GM12875 (cell line): ENCODE data around the gene ZNF316.
"Not testable (repeated sequence)": the region's sequence is repeated elsewhere in the genome, so short reads cannot be mapped to it uniquely, and the experiment has no call there.

Source experiments
- H3K4me3 ChIP-seq: one replicate; pipeline ENCODE4 v1.5.1; 2011; ENCODE audit warnings: low read depth, low read length, control low read depth
- TF ChIP-seq, protein P1 (sequence below): IDR thresholded peaks from 2 replicates; pipeline ENCODE4 v1.5.1; 2011; ENCODE audit warnings: low read depth, mild to moderate bottlenecking, control low read depth, inconsistent platforms, low read length, moderate library complexity, borderline replicate concordance; ENCODE audit not compliant: insufficient read depth

ZNF316 gene

DNA sequence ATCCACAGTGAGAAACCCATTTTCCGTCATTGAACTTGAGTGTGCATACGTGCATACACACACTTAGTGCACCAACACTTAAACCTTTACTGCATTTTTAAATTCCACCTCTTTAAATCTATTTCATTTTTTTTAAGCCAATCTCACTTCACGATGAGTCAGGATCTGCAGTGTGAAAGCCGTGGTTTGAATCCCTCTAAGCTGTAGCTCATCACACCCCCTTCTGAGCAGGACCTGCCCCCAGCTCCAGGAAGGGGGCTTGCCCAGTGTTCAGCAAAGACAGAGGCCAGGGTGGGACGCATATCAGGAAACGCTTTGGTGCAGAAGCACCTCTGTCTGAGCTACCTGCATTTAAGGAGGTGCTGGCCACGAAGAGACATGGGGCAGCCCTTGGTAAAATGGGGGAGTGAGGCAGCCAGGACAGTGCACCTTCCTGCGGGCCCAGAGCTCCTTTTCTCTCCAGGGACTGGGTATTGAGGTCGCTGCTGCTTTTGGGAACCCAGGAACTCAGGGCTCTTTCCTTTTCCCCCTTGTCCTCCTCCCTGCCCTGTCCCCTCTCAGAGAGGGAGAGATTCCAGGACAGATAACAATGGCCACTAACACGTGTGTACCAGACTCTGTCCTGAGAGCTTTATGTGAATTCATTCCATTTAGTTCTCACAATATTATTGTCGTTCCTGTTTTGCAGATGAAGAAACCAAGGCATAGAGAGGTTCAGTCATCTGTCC lies 21.7 kb downstream of the ZNF316 start:
- TF ChIP-seq, protein P1, sequence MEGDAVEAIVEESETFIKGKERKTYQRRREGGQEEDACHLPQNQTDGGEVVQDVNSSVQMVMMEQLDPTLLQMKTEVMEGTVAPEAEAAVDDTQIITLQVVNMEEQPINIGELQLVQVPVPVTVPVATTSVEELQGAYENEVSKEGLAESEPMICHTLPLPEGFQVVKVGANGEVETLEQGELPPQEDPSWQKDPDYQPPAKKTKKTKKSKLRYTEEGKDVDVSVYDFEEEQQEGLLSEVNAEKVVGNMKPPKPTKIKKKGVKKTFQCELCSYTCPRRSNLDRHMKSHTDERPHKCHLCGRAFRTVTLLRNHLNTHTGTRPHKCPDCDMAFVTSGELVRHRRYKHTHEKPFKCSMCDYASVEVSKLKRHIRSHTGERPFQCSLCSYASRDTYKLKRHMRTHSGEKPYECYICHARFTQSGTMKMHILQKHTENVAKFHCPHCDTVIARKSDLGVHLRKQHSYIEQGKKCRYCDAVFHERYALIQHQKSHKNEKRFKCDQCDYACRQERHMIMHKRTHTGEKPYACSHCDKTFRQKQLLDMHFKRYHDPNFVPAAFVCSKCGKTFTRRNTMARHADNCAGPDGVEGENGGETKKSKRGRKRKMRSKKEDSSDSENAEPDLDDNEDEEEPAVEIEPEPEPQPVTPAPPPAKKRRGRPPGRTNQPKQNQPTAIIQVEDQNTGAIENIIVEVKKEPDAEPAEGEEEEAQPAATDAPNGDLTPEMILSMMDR: no peak
- no peak overlapping the region for H3K4me3 ChIP-seq

DNA sequence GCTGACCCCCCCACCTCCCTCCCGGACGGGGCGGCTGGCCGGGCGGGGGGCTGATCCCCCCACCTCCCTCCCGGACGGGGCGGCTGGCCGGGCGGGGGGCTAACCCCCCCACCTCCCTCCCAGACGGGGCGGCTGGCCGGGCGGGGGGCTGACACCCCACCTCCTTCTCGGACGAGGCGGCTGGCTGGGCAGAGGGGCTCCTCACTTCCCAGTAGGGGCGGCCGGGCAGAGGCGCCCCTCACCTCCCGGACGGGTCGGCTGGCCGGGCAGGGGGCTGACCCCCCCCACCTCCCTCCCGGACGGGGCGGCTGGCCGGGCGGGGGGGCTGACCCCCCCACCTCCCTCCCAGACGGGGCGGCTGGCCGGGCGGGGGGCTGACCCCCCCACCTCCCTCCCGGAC lies 33.7 kb downstream of the ZNF316 start:
- H3K4me3 ChIP-seq: not testable (repeated sequence)

DNA sequence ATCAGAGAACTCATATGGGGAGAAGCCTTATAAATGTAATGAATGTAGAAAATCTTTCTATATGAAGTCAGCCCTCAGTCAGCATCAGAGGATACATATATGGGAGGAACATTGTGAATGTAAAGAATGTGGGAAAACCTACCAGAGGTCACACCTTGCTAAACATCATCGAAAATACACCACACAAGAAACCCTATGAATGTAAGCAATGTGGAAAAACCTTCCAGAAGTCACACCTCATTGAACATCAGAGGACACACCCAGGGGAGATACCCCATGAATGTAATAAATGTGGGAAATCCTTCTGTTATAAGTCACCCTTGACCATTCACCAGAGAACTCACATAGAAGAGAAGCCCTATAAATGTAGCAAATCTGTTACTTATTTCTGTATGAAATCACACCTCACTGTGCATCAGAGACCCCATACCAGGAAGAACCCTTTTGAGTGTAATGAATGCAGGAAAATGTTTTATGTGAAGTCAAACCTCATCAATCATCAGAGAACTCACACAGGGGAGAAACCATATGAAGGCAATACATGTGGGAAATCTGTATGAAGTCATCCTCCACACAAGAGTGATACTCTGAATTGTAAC lies 38.8 kb downstream of the ZNF316 start:
- H3K4me3 ChIP-seq: no peak overlapping the region
- TF ChIP-seq, protein P1: no peak

DNA sequence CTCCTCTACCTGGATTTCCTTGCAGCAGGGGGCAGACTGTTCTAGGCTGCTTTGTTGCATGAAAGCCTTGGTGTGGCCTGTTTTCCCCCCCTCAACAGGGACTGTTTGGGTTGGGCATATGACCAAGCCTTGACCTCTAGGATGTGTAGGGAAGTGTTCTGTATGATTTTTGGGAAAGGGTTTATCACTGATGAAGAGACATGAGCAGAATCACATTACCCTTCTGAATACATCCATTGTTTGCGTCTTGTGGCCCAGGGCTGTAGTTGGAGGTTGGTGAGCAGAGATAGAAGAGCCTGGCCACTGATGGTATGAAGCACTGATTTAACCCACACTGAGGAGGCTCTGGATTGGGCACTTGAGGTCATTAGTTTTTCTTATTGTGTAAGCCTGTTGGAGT lies 43.0 kb downstream of the ZNF316 start:
- no peak overlapping the region for H3K4me3 ChIP-seq
- TF ChIP-seq, protein P1: no peak

DNA sequence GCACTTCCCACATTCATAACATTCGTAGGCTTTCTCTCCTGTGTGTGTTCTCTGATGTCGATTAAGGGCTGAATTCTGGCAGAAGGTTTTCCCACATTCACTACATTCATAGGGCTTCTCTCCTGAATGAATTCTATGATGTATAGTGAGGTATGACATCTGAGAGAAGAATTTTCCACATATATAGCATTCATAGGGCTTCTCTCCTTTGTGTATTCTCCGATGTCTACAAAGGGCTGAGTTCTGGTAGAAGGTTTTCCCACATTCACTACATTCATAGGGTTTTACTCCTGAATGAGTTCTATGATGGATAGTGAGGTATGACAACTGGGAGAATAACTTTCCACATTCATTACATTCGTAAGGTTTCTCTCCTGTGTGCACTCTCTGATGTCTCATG lies 54.0 kb downstream of the ZNF316 start:
- TF ChIP-seq, protein P1: no peak
- H3K4me3 ChIP-seq: no peak overlapping the region

DNA sequence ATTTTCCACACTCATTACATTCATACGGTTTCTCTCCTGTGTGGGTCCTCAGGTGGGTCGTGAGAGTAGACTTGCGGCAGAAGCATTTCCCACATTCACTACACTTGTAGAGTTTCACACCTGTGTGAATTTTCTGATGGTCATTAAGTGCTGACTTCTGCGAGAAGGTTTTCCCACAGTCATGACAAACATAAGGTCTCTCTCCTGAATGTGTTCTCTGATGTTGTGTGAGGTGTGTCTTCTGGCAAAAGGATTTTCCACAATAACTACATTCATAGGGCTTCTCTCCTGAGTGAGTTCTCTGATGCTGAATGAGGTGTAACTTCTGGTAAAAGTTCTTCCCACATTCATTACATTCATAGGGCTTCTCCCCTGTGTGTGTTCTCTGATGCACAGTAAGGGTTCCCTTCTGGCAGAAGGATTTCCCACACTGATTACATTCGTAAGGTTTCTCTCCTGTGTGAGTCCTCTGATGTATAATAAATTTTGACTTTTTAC lies 54.5 kb downstream of the ZNF316 start:
- TF ChIP-seq, protein P1: no peak
- no peak overlapping the region for H3K4me3 ChIP-seq

DNA sequence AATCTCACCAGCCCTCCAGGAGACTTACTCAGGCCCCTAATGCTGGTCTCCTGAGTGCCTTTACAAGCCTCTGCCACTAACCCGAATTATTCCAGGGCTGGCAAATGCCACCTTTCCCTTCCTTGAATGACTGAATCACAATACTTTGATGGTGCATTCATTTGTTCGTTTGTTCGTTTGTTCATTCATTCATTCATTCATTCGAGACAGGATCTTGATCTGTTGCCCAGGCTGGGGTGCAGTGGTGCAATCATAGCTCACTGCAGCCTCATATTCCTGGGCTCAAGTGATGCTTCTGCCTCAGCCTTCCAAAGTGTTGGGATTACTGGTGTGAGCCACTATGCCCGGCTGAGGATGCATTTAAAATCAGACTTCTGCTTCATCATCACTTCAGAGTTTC lies 63.7 kb downstream of the ZNF316 start:
- TF ChIP-seq, protein P1: no peak
- no peak overlapping the region for H3K4me3 ChIP-seq
